Measurements from ENCODE around the gene MYOT.
"Not testable (repeated sequence)": the region's sequence is repeated elsewhere in the genome, so short reads cannot be mapped to it uniquely, and the experiment has no call there.

Gene MYOT

DNA sequence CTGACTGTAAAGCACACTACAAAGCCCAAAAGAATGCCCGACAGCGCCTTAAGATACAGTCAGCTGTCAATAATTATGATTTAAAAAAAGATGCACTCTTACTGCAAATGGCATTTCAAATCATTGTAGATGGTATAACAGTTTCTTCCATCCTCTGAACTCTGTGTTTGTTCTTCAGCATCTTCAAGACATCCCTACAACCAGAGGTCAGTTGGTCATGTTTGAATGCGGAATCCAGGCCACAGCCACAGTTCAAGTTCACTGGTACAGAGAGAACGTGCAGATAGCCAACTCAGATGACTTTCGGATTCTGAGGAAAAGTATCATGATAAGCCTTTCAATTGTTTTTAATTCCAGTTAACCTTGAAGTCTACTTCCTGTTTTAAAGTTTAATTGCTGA, 8.7 kb upstream of the MYOT start:
- Mint-ChIP-seq H3K36me3 (ENCODE audit: insufficient read depth) (peaks cover 4% of the 10 kb centered on the region), H3K9me3 (no peaks in the 10 kb centered on the region), H3K4me1 (peaks cover 16% of the 10 kb centered on the region), H3K4me3 (no peak overlapping the region), H3K27ac (ENCODE audit: low read depth) (no peak overlapping the region), H3K27me3 (peaks cover 6% of the 10 kb centered on the region)
- ATAC-seq (replicated peaks; ENCODE audit: extremely low read depth, poor library complexity, severe bottlenecking) = no peak
- no peak for DNase-seq (ENCODE audit: low spot score in 2 of 2)

GRCh38 chr5:137862251-137862650, 5.4 kb upstream of the MYOT start:
- Mint-ChIP-seq H3K4me3 (no peak overlapping the region), H3K36me3 (ENCODE audit: insufficient read depth) (peaks cover 2% of the 10 kb centered on the region), H3K27me3 (peaks cover 6% of the 10 kb centered on the region), H3K4me1 (peaks cover 15% of the 10 kb centered on the region), H3K27ac (ENCODE audit: low read depth) (no peak overlapping the region), H3K9me3 (no peaks in the 10 kb centered on the region)
- ATAC-seq (replicated peaks; ENCODE audit: extremely low read depth, poor library complexity, severe bottlenecking) (no peak), DNase-seq (ENCODE audit: low spot score in 2 of 2) (no peak)

- DNase-seq (ENCODE audit: low spot score in 2 of 2); H3K9me3 Mint-ChIP-seq; H3K4me3 Mint-ChIP-seq; H3K36me3 Mint-ChIP-seq (ENCODE audit: insufficient read depth); H3K27me3 Mint-ChIP-seq; H3K27ac Mint-ChIP-seq (ENCODE audit: low read depth); ATAC-seq (replicated peaks; ENCODE audit: extremely low read depth, poor library complexity, severe bottlenecking); H3K4me1 Mint-ChIP-seq: not testable (repeated sequence)
Measured at GRCh38 chr5:137863653-137864052, 4.0 kb upstream of the MYOT start.

DNA sequence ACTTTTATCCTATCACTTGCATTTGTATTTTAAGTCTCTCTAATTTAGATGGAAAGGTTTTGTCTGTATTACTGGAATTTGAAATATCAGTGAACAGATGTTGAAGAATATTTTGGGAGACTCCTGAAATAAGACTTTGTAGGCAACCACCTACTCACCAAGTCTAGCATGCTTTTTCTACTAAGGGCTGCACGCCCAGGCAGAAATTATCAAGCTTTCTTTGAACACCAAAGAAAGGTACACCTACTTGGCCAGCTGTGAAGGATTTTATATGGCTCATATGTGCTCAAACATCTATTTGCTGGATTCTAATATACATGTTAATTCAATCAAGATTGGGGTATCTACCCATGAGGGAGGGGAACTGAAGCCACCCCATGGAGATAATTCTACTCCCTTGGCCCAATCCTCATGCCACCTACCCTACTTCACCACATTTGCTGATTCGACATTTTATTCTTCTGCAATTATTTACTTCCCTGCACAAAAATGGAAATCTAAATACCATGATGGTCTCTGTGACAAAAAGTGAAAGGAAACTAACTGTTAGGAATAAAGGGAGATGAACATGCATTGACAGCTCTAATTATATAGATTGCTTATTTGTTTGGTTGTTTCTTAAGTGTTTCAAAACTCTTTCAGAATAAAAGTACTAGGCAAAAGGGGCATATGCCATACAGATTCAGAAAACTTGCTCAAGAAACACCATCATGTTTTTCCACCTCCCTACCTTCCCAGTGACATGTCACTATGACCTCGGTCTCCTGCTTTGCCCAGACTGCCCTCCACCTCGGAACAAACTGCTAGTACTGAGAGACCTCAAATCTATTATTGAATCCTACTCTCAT, 895 bp upstream of the MYOT start:
- Mint-ChIP-seq H3K27me3 (peaks cover 4% of the 10 kb centered on the region), H3K36me3 (ENCODE audit: insufficient read depth) (peaks cover 3% of the 10 kb centered on the region), H3K27ac (ENCODE audit: low read depth) (no peak overlapping the region), H3K9me3 (no peaks in the 10 kb centered on the region), H3K4me1 (peaks cover 8% of the 10 kb centered on the region), H3K4me3 (no peak overlapping the region)
- ATAC-seq (replicated peaks; ENCODE audit: extremely low read depth, poor library complexity, severe bottlenecking) (no peak), DNase-seq (ENCODE audit: low spot score in 2 of 2) (no peak)

DNA sequence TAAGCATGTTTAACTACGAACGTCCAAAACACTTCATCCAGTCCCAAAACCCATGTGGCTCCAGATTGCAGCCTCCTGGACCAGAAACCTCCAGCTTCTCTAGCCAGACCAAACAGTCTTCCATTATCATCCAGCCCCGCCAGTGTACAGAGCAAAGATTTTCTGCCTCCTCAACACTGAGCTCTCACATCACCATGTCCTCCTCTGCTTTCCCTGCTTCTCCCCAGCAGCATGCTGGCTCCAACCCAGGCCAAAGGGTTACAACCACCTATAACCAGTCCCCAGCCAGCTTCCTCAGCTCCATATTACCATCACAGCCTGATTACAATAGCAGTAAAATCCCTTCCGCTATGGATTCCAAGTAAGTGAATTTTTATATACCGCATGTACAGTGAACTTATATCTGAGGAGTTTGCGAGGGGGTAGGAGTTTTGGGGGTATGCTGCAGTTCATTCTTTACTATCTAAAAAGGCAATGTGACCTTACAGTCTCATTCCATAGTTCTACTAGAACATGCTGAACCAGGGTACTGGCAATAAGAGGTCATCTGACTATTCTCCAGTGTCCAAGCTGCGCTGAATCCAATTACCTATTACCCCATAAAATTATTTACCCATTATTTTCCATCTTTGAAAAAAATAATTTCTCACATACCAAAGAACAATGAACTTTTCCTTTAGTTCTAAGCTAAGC, 3.1 kb downstream of the MYOT start:
- DNase-seq (ENCODE audit: low spot score in 2 of 2) = no peak
- no peak overlapping the region for H3K4me3 Mint-ChIP-seq
- ATAC-seq (replicated peaks; ENCODE audit: extremely low read depth, poor library complexity, severe bottlenecking) = no peak
- no peaks in the 10 kb centered on the region for H3K27me3 Mint-ChIP-seq
- H3K9me3 Mint-ChIP-seq = no peaks in the 10 kb centered on the region
- H3K36me3 Mint-ChIP-seq (ENCODE audit: insufficient read depth) = peaks cover 3% of the 10 kb centered on the region
- peaks cover 5% of the 10 kb centered on the region for H3K4me1 Mint-ChIP-seq
- H3K27ac Mint-ChIP-seq (ENCODE audit: low read depth) = no peak overlapping the region

- H3K4me3 Mint-ChIP-seq = no peak overlapping the region
- H3K36me3 Mint-ChIP-seq (ENCODE audit: insufficient read depth) = peaks cover 3% of the 10 kb centered on the region
- ATAC-seq (replicated peaks; ENCODE audit: extremely low read depth, poor library complexity, severe bottlenecking) = no peak
- H3K9me3 Mint-ChIP-seq = no peaks in the 10 kb centered on the region
- no peaks in the 10 kb centered on the region for H3K27me3 Mint-ChIP-seq
- no peak overlapping the region for H3K27ac Mint-ChIP-seq (ENCODE audit: low read depth)
- peaks cover 5% of the 10 kb centered on the region for H3K4me1 Mint-ChIP-seq
- DNase-seq (ENCODE audit: low spot score in 2 of 2) = no peak
Measured at GRCh38 chr5:137871571-137871970, 3.9 kb downstream of the MYOT start.

GRCh38 chr5:137872466-137872865, 4.8 kb downstream of the MYOT start:
- ATAC-seq (replicated peaks; ENCODE audit: extremely low read depth, poor library complexity, severe bottlenecking) = no peak
- Mint-ChIP-seq H3K27me3 (no peaks in the 10 kb centered on the region), H3K4me1 (peaks cover 5% of the 10 kb centered on the region), H3K27ac (ENCODE audit: low read depth) (no peak overlapping the region), H3K36me3 (ENCODE audit: insufficient read depth) (peaks cover 1% of the 10 kb centered on the region), H3K4me3 (no peak overlapping the region), H3K9me3 (no peaks in the 10 kb centered on the region)
- no peak for DNase-seq (ENCODE audit: low spot score in 2 of 2)

- Mint-ChIP-seq H3K4me3 (no peak overlapping the region), H3K4me1 (no peaks in the 10 kb centered on the region), H3K27me3 (no peaks in the 10 kb centered on the region), H3K27ac (ENCODE audit: low read depth) (no peak overlapping the region), H3K9me3 (no peaks in the 10 kb centered on the region), H3K36me3 (ENCODE audit: insufficient read depth) (peaks cover 2% of the 10 kb centered on the region)
- ATAC-seq (replicated peaks; ENCODE audit: extremely low read depth, poor library complexity, severe bottlenecking) (no peak), DNase-seq (ENCODE audit: low spot score in 2 of 2) (no peak)
Measured at GRCh38 chr5:137876101-137876500, 8.4 kb downstream of the MYOT start.

- Mint-ChIP-seq H3K4me3 (no peak overlapping the region), H3K27ac (ENCODE audit: low read depth) (no peak overlapping the region), H3K27me3 (no peaks in the 10 kb centered on the region), H3K36me3 (ENCODE audit: insufficient read depth) (peaks cover 3% of the 10 kb centered on the region), H3K4me1 (no peaks in the 10 kb centered on the region), H3K9me3 (no peaks in the 10 kb centered on the region)
- no peak for ATAC-seq (replicated peaks; ENCODE audit: extremely low read depth, poor library complexity, severe bottlenecking)
- no peak for DNase-seq (ENCODE audit: low spot score in 2 of 2)
Measured at GRCh38 chr5:137880313-137880712, 12.7 kb downstream of the MYOT start.

DNA sequence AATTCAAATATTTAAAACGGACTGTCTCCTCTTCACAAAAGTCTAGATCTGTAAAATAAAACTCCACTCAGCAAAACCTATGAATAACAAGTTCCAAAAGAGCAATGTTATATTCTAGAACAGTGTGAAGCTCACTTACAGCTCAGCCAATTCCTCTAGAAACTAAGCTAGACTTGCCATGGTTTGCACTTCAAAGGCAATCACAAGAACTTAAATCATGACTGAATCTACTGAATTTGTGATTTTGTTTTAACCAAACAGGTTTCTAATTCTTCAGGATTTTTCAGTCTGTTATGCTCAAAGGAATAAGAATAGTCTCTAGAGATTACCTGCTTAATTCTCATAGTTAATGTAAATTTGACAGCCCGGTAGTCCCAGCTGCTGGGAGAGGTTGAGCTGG, 20.2 kb downstream of the MYOT start:
- ATAC-seq (replicated peaks; ENCODE audit: extremely low read depth, poor library complexity, severe bottlenecking) (no peak), DNase-seq (ENCODE audit: low spot score in 2 of 2) (no peak)
- Mint-ChIP-seq H3K4me3 (no peak overlapping the region), H3K27ac (ENCODE audit: low read depth) (peak overlapping the region; percentile 89), H3K4me1 (peaks cover 18% of the 10 kb centered on the region), H3K27me3 (no peaks in the 10 kb centered on the region), H3K9me3 (no peaks in the 10 kb centered on the region), H3K36me3 (ENCODE audit: insufficient read depth) (peaks cover 10% of the 10 kb centered on the region)

DNA sequence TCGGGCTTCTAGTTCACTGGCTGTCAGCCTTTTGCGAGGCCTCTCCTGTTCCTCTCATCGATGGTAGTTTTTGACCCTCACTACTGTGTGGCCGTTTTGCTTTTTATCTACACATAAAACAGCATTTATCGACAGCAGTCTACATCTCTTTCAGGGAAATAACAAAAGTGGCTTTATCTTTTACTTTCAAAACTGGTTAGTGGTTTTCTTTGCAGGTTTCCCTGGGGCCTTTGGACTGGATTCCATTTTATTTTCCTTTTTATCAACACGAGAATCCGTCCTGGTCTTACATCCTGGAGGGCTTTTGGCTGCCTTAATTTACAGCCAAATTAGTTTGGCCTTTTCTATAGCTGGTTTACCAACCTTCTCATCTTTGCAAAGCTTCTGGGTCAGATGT, 20.8 kb downstream of the MYOT start:
- Mint-ChIP-seq H3K27ac (ENCODE audit: low read depth) (peak overlapping the region; percentile 89), H3K4me3 (peak overlapping the region; percentile 85), H3K9me3 (no peaks in the 10 kb centered on the region), H3K36me3 (ENCODE audit: insufficient read depth) (peaks cover 10% of the 10 kb centered on the region), H3K4me1 (peaks cover 18% of the 10 kb centered on the region), H3K27me3 (no peaks in the 10 kb centered on the region)
- ATAC-seq (replicated peaks; ENCODE audit: extremely low read depth, poor library complexity, severe bottlenecking) = peak; percentile 2
- DNase-seq (ENCODE audit: low spot score in 2 of 2) = no peak

GRCh38 chr5:137888863-137889759, 21.5 kb downstream of the MYOT start, which contains the start of gene PKD2L2:
Gene PKD2L2 (plus strand): TSS chr5:137889457. CDS start chr5:137889492, 35 bp downstream.
- Mint-ChIP-seq H3K9me3 (no peaks in the 10 kb centered on the region), H3K4me3 (peak within 1 kb of the TSS; percentile 85), H3K4me1 (peaks cover 18% of the 10 kb centered on the region), H3K36me3 (ENCODE audit: insufficient read depth) (peaks cover 10% of the 10 kb centered on the region), H3K27me3 (no peaks in the 10 kb centered on the region), H3K27ac (ENCODE audit: low read depth) (peak within 1 kb of the TSS; percentile 89)
- DNase-seq (ENCODE audit: low spot score in 2 of 2) (peak; percentile 51 to 71), ATAC-seq (replicated peaks; ENCODE audit: extremely low read depth, poor library complexity, severe bottlenecking) (peak; percentile 93)

Data from central memory CD8-positive, alpha-beta T cell (primary cell).